ENCODE measurements around the gene ADGRB3. TPM values are rescaled to one million over a fixed set of nuclear protein-coding genes. Genes with fewer than 3 reads are reported as not detected.

ADGRB3 gene
- total RNA-seq, 1 donor from 2014 or later = 3.5 TPM

DNA sequence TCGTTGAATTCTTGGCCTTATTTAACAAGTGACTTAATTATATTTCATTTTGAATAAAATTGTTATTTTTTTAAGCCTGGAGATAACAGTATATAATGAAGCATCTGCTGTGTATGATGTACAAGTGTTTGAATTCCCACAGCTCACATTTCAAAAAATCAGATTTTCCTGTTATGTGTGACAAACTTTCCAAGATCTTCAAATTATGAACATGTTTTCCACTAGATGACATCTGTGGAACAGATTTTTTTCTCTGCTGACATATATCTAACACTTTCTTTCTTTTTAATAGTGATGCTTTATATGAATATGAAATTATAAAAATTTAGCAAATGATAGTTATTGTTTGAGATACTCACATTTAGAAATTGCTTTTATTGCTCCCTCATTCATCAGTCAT, 678.9 kb downstream of the ADGRB3 start:
- intact Hi-C loops (cut with DNase I) = no loop called here
- Histone ChIP-seq H3K9me3 (no peaks in the 10 kb centered on the region), H3K36me3 (no peaks in the 10 kb centered on the region), H3K27me3 (no peaks in the 10 kb centered on the region), H3K4me1 (no peaks in the 10 kb centered on the region), H3K27ac (no peak overlapping the region), H3K4me3 (no peak overlapping the region)
- ATAC-seq (no peak), DNase-seq (no peak)
- TF ChIP-seq, protein P1, sequence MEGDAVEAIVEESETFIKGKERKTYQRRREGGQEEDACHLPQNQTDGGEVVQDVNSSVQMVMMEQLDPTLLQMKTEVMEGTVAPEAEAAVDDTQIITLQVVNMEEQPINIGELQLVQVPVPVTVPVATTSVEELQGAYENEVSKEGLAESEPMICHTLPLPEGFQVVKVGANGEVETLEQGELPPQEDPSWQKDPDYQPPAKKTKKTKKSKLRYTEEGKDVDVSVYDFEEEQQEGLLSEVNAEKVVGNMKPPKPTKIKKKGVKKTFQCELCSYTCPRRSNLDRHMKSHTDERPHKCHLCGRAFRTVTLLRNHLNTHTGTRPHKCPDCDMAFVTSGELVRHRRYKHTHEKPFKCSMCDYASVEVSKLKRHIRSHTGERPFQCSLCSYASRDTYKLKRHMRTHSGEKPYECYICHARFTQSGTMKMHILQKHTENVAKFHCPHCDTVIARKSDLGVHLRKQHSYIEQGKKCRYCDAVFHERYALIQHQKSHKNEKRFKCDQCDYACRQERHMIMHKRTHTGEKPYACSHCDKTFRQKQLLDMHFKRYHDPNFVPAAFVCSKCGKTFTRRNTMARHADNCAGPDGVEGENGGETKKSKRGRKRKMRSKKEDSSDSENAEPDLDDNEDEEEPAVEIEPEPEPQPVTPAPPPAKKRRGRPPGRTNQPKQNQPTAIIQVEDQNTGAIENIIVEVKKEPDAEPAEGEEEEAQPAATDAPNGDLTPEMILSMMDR (IDR thresholded peaks at IDR 0.05) = no peak

DNA sequence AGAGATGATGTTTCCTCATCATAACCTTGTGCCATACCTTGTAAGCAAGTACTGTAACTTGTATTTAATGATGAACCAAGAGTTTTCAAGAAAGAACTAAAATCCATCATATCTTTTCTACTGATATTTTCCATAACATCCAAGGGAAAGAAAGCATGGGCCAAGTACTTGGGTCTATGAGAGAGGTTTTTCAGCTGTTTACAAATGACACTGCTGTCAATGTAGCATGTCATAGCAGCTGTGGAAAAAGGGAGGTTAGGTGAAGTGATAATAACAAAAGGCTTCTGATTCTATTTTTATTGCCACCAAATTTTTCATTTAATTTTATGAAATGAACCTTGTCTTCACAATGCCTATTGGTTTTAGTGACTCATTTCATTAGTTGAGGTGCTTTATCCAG, 679.4 kb downstream of the ADGRB3 start:
- no peak overlapping the region for H3K4me3 ChIP-seq
- H3K36me3 ChIP-seq = no peaks in the 10 kb centered on the region
- TF ChIP-seq, protein P1 (IDR thresholded peaks at IDR 0.05) = no peak
- H3K27me3 ChIP-seq = no peaks in the 10 kb centered on the region
- ATAC-seq = no peak
- no peaks in the 10 kb centered on the region for H3K4me1 ChIP-seq
- no peak overlapping the region for H3K27ac ChIP-seq
- intact Hi-C loops (cut with DNase I) = no loop called here
- no peak for DNase-seq
- H3K9me3 ChIP-seq = no peaks in the 10 kb centered on the region

DNA sequence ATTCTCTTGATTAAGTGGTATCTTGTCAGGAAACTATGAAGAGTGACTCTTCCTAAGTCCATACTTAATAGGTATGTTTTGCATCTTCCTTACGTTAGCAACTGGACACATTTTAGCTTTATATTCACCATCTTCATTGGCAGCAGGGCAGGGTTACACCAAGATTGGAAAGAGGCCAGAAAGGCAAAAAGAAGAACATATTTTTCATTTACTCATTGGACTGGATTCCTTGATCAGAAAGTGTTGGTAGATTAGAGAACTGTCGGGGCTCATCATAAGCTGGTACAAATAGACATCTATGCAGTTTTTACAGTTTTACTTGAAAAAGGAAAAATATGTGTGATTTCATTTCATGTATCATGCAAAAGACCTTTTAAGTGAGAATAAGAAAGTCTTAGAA, 696.8 kb downstream of the ADGRB3 start:
- Histone ChIP-seq H3K4me3 (no peak overlapping the region), H3K27ac (no peak overlapping the region), H3K4me1 (no peaks in the 10 kb centered on the region), H3K9me3 (no peaks in the 10 kb centered on the region), H3K36me3 (no peaks in the 10 kb centered on the region), H3K27me3 (no peaks in the 10 kb centered on the region)
- TF ChIP-seq, protein P1 (IDR thresholded peaks at IDR 0.05) = no peak
- intact Hi-C loops (cut with DNase I) = no loop called here
- ATAC-seq (no peak), DNase-seq (no peak)

DNA sequence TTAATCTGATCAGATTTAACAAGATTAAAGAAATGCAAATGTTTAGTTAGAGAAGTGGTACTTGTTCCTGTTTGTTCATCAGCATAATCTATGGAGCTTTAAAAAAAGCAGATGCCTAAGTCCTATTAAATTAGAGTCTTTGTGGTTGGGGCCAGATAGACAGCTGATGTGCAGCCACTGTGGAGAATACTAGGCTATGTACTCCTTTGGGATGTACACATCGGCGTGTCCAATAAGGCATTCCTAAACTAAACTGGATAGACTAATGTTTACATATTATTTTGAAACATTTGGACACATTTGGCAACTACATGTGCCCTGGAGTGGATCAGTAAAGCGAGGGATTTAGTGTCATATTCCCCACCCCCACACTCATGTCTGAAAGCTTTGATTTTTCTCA, 702.2 kb downstream of the ADGRB3 start:
- H3K4me3 ChIP-seq = no peak overlapping the region
- H3K9me3 ChIP-seq = no peaks in the 10 kb centered on the region
- DNase-seq = no peak
- ATAC-seq = no peak
- intact Hi-C loops (cut with DNase I) = no loop called here
- no peak overlapping the region for H3K27ac ChIP-seq
- no peaks in the 10 kb centered on the region for H3K36me3 ChIP-seq
- H3K27me3 ChIP-seq = no peaks in the 10 kb centered on the region
- no peaks in the 10 kb centered on the region for H3K4me1 ChIP-seq
- TF ChIP-seq, protein P1 (IDR thresholded peaks at IDR 0.05) = no peak

DNA sequence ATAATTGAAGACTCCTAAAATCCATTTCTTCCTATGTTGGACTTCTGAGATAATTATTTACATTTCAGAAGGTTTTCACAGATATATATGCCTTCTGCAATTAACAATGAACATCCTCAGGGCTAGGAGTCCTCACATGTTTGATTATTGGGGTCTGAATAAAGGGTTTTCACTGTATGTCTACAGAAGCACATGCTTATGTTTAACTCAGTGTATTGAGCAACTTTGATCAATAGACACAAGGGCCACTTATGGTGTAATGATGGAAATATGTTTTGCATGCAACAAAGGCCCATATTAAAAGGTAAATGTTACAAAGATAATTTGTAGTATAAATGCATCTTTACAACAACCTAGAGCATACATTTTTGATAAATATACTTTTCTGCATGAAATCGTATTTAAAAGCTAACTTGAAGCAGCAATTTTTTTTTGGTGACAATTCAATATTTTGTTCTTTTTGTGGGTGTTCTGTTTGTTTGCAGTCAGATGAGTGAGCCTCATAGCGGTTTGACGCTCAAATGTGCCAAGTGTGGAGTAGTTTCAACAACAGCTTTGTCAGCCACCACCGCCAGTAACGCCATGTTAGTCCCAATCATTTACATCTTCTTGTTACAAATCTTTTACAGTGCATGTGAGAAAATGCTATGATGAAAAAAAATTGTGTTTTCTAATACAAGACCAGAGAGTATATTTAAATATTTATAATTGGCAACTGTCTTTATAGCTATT, 703.5 kb downstream of the ADGRB3 start:
- no peak overlapping the region for H3K27ac ChIP-seq
- H3K4me3 ChIP-seq = no peak overlapping the region
- ATAC-seq (no peak), DNase-seq (no peak)
- H3K27me3 ChIP-seq = no peaks in the 10 kb centered on the region
- no peaks in the 10 kb centered on the region for H3K36me3 ChIP-seq
- H3K9me3 ChIP-seq = no peaks in the 10 kb centered on the region
- TF ChIP-seq, protein P1 (IDR thresholded peaks at IDR 0.05) = no peak
- intact Hi-C loops (cut with DNase I) = no loop called here
- no peaks in the 10 kb centered on the region for H3K4me1 ChIP-seq

DNA sequence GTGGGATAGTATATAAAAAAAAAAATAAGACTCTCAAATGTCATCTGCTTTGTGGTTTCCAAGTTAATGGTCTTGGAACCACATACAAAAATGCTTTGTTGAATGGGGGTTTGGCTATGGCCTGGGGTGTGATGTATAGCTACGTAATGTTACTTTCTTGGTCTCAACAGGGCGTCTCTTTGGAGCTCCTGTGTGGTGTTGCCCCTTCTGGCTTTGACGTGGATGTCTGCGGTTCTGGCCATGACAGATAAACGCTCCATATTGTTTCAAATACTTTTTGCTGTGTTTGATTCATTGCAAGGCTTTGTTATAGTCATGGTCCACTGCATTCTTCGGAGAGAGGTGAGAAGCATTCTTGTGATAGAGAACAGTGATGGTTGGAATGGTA, 704.1 kb downstream of the ADGRB3 start:
- Histone ChIP-seq H3K27ac (no peak overlapping the region), H3K9me3 (no peaks in the 10 kb centered on the region), H3K4me3 (no peak overlapping the region), H3K4me1 (no peaks in the 10 kb centered on the region), H3K27me3 (no peaks in the 10 kb centered on the region), H3K36me3 (no peaks in the 10 kb centered on the region)
- ATAC-seq = no peak
- TF ChIP-seq, protein P1 (IDR thresholded peaks at IDR 0.05) = no peak
- DNase-seq = no peak
- intact Hi-C loops (cut with DNase I) = no loop called here

All from upper lobe of right lung (tissue), 1 donor.